Omental fat pad (tissue), 4 donors: ENCODE data around the gene MED9. TPM values are rescaled to one million over a fixed set of nuclear protein-coding genes. Genes with fewer than 3 reads are reported as not detected.
A peak's percentile ranks its signal among the peaks of the same experiment; 100 is the strongest.
"Not testable (repeated sequence)": the region's sequence is repeated elsewhere in the genome, so short reads cannot be mapped to it uniquely, and the experiment has no call there.

Experiments used
- ATAC-seq: fragments of 150-250 bp; one replicate; pipeline ENCODE4 v1.9.1; 2016; ENCODE audit warnings: mild to moderate bottlenecking, moderate library complexity; ENCODE audit not compliant: low FRiP score
- DNase-seq: peaks from one replicate; pipeline ENCODE4 v3.0.0-alpha.2; 2019; ENCODE audit warnings: low spot score
- total RNA-seq, 4 donors: library from RNA; depleted of rRNA; stranded (reverse); fragments of >200 nt; gene quantifications; one replicate each; pipeline ENCODE4 v1.1.0, GENCODE V29; 2016
- TF ChIP-seq, protein P1 (sequence below), 3 donors: fragments of 450-650 bp; IDR thresholded peaks; one replicate each; pipeline ENCODE4 v1.5.1; 2016 to 2017; ENCODE audit warnings: antibody characterized with exemption in 3 of 3, mild to moderate bottlenecking in 3 of 3, moderate library complexity in 2 of 3

Gene MED9, protein sequence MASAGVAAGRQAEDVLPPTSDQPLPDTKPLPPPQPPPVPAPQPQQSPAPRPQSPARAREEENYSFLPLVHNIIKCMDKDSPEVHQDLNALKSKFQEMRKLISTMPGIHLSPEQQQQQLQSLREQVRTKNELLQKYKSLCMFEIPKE
- total RNA-seq = 10 to 100 TPM; 11.5 to 26.2 (median 16.2) TPM

DNA sequence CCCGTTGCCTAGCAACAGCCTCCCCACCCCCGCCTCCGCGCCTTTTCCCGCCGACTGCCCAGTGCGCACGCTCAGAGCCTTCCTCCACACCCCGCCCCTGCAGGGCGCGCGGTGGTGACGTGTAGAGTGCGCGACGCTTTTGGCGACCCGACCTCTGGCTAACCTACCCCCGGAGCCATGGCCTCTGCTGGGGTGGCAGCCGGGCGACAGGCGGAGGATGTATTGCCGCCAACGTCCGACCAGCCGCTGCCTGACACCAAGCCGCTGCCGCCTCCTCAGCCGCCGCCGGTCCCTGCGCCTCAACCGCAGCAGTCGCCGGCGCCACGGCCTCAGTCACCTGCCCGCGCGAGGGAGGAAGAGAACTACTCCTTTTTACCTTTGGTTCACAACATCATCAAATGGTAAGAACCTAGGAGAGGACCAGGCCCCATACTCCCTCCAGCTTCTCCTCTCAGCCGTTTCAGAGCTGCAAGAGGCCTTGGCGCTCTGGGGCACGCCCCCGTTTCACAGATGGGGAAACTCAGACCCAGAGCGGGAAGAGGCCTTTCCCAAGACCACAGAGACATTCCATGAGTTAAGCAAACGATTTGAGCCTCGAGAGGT is at the start of gene MED9:
Gene MED9 (plus strand): TSS at position 136 of the 603 bp plus-strand sequence. CDS start 42 bp downstream, at position 178.
- ATAC-seq = peak; percentile 97
- DNase-seq = peak; percentile 83
- TF ChIP-seq, protein P1, sequence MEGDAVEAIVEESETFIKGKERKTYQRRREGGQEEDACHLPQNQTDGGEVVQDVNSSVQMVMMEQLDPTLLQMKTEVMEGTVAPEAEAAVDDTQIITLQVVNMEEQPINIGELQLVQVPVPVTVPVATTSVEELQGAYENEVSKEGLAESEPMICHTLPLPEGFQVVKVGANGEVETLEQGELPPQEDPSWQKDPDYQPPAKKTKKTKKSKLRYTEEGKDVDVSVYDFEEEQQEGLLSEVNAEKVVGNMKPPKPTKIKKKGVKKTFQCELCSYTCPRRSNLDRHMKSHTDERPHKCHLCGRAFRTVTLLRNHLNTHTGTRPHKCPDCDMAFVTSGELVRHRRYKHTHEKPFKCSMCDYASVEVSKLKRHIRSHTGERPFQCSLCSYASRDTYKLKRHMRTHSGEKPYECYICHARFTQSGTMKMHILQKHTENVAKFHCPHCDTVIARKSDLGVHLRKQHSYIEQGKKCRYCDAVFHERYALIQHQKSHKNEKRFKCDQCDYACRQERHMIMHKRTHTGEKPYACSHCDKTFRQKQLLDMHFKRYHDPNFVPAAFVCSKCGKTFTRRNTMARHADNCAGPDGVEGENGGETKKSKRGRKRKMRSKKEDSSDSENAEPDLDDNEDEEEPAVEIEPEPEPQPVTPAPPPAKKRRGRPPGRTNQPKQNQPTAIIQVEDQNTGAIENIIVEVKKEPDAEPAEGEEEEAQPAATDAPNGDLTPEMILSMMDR (IDR thresholded peaks at IDR 0.05) = no peak

DNA sequence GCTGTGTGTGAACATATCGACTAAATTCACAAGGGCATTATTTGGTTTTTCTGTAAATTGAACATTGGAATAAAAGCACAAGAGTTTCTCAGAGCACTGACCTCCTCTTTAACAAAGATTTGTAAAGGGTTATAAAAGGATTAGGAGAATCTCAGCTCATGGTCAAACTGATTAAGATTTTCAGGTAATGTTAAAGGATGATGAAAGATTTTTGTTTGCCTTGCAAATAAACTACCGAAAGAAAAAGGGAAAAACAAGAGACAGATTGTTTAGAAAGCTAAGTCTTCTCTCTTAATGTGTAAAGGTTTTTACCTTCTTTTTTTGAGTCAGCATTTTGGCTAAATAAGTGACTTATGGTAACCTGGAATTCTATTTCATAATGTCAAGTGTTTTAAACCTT is 47.6 kb upstream of the MED9 start:
- no peak for ATAC-seq

DNA sequence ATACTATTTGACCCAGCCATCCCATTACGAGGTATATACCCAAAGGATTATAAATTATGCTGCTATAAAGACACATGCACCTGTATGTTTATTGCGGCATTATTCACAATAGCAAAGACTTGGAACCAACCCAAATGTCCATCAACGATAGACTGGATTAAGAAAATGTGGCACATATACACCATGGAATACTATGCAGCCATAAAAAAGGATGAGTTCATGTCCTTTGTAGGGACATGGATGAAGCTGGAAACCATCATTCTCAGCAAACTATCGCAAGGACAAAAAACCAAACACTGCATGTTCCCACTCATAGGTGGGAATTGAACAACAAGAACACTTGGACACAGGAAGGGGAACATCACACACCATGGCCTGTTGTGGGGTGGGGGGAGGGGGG is 45.9 kb upstream of the MED9 start:
- ATAC-seq, DNase-seq: not testable (repeated sequence)

More for the DNA sequence above, 47.6 kb upstream of the MED9 start:
- no peak for DNase-seq
- TF ChIP-seq, protein P1 (IDR thresholded peaks at IDR 0.05) = no peak

DNA sequence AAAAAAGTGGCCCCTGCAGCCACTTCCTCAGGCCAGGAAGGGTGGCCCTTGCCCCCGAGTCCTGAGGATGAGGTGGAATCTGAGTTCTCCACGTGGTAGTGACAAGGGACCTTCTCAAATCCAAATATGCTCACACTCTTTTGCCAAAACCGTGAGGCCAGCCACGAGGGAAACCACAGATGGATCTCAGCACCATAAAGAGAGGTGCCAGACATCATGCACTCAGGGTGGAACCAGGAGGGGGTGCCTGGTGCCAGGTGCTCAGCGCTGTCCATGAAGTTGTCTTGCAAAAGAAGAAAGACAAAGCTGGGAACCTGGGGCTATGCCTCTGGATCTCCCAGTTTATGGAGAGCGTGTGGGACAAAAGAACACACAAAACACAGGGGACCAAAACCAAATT is 45.2 kb upstream of the MED9 start:
- ATAC-seq (no peak), DNase-seq (no peak)
- TF ChIP-seq, protein P1 (IDR thresholded peaks at IDR 0.05) = no peak

DNA sequence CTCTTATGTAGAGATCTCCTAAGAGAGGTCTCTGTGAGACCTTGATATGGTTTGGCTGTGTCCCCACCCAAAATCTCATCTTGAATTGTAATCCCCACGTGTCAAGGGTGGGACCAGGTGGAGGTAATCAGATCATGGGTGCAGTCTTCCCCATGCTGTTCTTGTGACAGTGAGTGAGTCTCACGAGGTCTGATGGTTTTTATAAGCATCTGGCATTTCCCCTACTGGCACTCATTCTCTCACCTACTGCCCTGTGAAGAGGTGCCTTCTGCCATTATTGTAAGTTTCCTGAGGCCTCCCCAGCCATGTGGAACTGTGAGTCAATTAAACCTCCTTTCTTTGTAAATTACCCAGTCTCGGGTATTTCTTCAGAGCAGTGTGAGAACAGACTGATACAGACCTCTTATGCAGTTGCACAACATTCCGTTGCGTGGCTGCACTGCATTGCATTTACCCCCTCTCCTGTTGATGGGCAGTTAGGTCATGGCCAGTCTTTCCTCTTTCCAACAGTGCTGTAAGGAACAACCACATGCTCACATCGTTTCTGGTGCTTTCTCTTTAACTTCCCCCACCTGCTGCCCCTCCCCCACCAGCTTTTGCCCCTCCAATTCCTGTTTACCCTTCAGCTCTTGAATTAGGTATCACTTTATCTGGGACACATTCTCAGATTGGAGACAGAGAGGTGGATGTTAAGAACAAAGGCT is 43.6 kb upstream of the MED9 start:
- ATAC-seq (peak; percentile 59), DNase-seq (no peak)
- TF ChIP-seq, protein P1 (IDR thresholded peaks at IDR 0.05) = no peak

DNA sequence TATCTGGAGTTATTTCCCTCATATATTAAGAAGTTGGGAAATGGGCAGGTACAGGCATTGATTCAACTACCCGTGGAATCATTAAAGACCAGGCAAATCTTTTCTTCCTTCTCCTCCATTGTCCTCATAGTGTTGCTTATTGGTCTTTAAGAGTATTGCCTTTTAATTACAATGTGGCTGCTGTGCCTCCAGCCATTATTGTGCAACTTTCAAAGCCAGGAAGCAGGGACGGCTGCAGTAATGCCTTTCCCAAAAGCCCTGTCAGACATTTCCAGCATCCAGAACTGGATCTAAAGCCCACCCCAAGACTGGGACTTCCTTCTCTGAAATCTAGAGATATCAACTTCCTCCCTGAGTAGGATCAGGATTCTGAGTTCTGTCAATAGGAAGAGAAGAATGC is 42.3 kb upstream of the MED9 start:
- DNase-seq (no peak), ATAC-seq (no peak)
- TF ChIP-seq, protein P1 (IDR thresholded peaks at IDR 0.05) = no peak

DNA sequence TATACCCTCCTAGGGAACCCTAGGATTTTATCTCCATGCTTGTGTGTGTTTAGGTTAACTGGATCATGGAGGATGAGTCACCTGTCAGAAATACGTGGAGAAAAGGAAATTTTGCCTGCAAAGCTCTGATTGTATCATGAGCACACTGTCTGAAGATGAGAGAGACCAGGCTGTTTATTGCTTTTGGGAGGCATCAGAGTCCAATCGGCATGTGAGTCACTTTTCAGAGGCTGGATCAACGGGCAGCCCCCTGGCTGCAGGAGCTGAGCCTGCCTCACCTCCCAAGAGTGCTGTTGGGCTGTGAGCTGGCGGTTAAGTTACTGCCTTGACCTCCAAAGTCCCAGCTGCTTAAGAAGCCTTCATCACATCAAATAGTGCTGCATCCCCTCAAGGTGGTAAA is 41.5 kb upstream of the MED9 start:
- TF ChIP-seq, protein P1 (IDR thresholded peaks at IDR 0.05) = no peak
- DNase-seq = no peak
- no peak for ATAC-seq
